Activated CD8-positive, alpha-beta memory T cell treated with anti-CD3 and anti-CD28 coated beads, Interleukin-2, amount 10 ng/mL, durations not matched to agents 7 days and 5 days (primary cell): ENCODE data around the gene FGGY. TPM values are rescaled to one million over a fixed set of nuclear protein-coding genes. Genes with fewer than 3 reads are reported as not detected.
"Not testable (repeated sequence)": the region's sequence is repeated elsewhere in the genome, so short reads cannot be mapped to it uniquely, and the experiment has no call there.

Source experiments
- ATAC-seq: fragments of 150-1000 bp; cut with Tn5 transposase; one replicate; pipeline ENCODE4 v1.10.0; 2021; ENCODE audit warnings: moderate library complexity
- CTCF ChIA-PET: fragments of 350-600 bp; sonication (Branson Sonifier 250); formaldehyde crosslinking; loops from one replicate; lab custom pipeline; 2021; ENCODE audit warnings: antibody characterized with exemption; lab: Charles Lee
- DNase-seq: peaks from one replicate; pipeline ENCODE4 v3.0.0-alpha.2; 2020
- H3K27ac Mint-ChIP-seq: one replicate; pipeline ENCODE4 v1.8.0; 2021; ENCODE audit warnings: mild to moderate bottlenecking, mixed read lengths
- H3K27me3 Mint-ChIP-seq: one replicate; pipeline ENCODE4 v1.8.0; 2021; ENCODE audit warnings: mixed read lengths
- H3K36me3 Mint-ChIP-seq: one replicate; pipeline ENCODE4 v1.8.0; 2021; ENCODE audit warnings: mild to moderate bottlenecking, mixed read lengths
- H3K4me1 Mint-ChIP-seq: one replicate; pipeline ENCODE4 v1.8.0; 2021; ENCODE audit warnings: mixed read lengths
- H3K4me3 Mint-ChIP-seq: one replicate; pipeline ENCODE4 v1.8.0; 2021; ENCODE audit warnings: mild to moderate bottlenecking, moderate library complexity, mixed read lengths
- H3K9me3 Mint-ChIP-seq: one replicate; pipeline ENCODE4 v1.8.0; 2022; ENCODE audit warnings: low read depth, mixed read lengths
- total RNA-seq, 2 experiments: library from RNA; stranded (reverse); gene quantifications; one replicate each; pipeline ENCODE4 v1.2.3, GENCODE V29; 2021

Gene FGGY
- total RNA-seq, 2 experiments from 2014 or later: 15.8 to 16.7 TPM

- H3K27ac Mint-ChIP-seq, CTCF ChIA-PET: not testable (repeated sequence)
Measured at GRCh38 chr1:59354239-59354638, 57.3 kb downstream of the FGGY start.

DNA sequence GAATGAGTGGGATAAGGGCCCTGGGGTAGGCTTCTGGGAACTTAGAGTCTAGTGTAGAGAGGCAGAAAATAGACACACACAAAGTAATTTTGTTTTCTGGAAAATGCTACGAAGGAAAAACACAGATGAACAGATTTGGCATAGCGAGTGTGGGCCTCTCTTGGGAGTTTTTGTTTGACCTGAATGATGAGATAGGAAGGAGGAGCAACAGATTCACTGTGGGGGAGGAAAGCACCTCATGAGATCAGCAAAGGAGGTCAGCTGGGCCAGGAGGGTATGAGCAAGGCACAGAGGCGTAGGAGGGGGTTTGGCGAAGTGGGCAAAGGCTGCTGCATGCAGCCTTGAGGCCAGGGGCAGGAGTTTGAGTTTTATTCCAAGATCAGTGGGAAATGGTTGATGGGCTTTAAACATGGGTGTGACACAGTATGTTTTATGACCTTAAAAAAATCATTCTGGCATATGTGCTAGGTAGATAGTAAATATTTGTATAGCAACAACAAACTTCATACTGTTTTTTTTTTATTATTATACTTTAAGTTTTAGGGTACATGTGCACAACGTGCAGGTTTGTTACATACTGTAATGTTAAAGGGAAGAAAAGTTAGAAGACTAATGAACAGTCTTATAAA lies 57.9 kb downstream of the FGGY start:
- Mint-ChIP-seq H3K27me3 (no peaks in the 10 kb centered on the region), H3K4me3 (no peak overlapping the region), H3K27ac (no peak overlapping the region), H3K36me3 (peaks cover 7% of the 10 kb centered on the region), H3K4me1 (peaks cover 20% of the 10 kb centered on the region), H3K9me3 (no peaks in the 10 kb centered on the region)
- CTCF ChIA-PET: no interaction called here
- no peak for DNase-seq
- no peak for ATAC-seq

More at GRCh38 chr1:59354239-59354638, 57.3 kb downstream of the FGGY start:
- not testable (repeated sequence) for H3K36me3 Mint-ChIP-seq, H3K27me3 Mint-ChIP-seq, ATAC-seq, DNase-seq, H3K4me3 Mint-ChIP-seq, H3K9me3 Mint-ChIP-seq
- peaks cover 20% of the 10 kb centered on the region for H3K4me1 Mint-ChIP-seq

DNA sequence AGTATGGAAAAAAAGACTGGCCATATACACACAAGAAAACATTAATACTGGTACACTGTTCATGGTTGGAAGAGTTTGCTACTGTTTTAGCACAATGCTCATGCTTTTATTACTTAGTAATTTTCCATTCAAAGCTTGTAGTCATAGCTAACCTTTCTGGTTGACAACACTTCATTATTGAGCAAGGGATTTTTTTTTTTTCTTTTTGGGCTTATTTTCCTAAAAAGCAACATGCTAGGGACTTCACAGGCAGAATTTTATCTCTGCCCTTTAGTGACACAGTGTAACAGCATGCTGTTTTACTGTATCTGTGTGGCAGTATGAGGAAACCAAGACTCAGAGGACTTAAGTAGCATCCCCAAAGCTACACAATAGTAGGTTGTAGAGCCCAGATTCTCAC lies 58.5 kb downstream of the FGGY start:
- no peak overlapping the region for H3K4me3 Mint-ChIP-seq
- H3K4me1 Mint-ChIP-seq: peaks cover 18% of the 10 kb centered on the region
- H3K9me3 Mint-ChIP-seq: no peaks in the 10 kb centered on the region
- peak; percentile 33 for ATAC-seq
- H3K36me3 Mint-ChIP-seq: peaks cover 7% of the 10 kb centered on the region
- CTCF ChIA-PET: no interaction called here
- H3K27ac Mint-ChIP-seq: no peak overlapping the region
- H3K27me3 Mint-ChIP-seq: no peaks in the 10 kb centered on the region
- no peak for DNase-seq

DNA sequence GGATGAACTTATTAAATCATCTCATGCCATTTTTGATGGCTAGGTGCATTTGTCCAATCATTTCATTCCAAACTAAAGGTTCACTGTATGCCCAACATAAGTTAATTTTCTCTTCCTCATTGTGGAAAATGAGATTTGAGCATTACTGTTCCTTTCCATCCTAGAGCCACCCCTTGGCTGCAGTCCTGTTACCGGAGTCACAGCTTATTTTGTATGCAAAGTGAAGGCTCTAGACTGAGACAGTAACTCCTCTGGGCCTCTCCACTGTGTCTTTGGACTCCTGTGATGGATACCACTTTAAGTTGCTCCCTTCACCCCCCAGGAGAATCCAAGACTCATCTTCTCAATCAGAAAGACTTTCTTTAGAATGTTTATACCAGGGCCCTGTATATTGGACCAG lies 59.7 kb downstream of the FGGY start:
- Mint-ChIP-seq H3K4me1 (peaks cover 10% of the 10 kb centered on the region), H3K27me3 (no peaks in the 10 kb centered on the region), H3K36me3 (peaks cover 3% of the 10 kb centered on the region), H3K27ac (no peak overlapping the region), H3K4me3 (no peak overlapping the region), H3K9me3 (no peaks in the 10 kb centered on the region)
- DNase-seq (no peak), ATAC-seq (no peak)
- CTCF ChIA-PET: no interaction called here

DNA sequence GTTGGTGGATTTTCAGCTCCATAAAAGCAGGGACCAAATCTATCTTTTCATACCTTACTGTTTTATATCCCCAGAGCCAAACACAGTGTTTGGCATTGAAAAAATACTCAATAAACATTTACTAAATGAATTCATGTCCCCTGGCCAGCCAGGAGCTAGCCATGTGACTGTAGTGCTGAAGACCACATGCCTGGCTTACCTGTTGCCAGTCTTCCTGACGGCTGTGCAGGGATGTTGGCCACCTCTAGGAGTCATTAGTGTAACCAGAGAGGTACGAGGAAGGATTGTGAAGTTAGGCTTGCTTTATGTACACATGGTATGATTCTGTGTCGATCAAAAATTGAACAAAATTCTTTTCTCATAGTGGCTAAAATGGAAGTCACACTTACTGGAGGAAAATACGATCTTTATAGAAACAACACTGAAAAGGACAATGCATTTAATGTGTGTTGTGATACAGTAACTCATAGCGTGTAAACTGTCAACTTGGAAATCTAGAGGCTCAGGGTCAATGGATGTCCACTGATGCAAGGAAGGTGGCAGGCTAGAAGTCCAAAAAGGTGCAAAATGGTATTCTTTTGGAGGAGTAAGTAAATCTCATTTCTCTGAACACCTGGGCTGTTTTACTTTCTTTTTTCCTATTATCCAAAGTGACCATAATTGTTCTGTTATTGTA lies 60.9 kb downstream of the FGGY start:
- Mint-ChIP-seq H3K27ac (no peak overlapping the region), H3K4me3 (no peak overlapping the region), H3K27me3 (no peaks in the 10 kb centered on the region), H3K4me1 (peaks cover 4% of the 10 kb centered on the region), H3K36me3 (peaks cover 1% of the 10 kb centered on the region), H3K9me3 (no peaks in the 10 kb centered on the region)
- no peak for ATAC-seq
- DNase-seq: no peak
- CTCF ChIA-PET: interaction anchor here (0.7 kb wide), 1 partner anchor 14 kb away, joined by 3 read pairs; no protein-coding TSS in a partner anchor

- CTCF ChIA-PET: no interaction called here
- Mint-ChIP-seq H3K4me1 (peaks cover 3% of the 10 kb centered on the region), H3K9me3 (no peaks in the 10 kb centered on the region), H3K36me3 (no peaks in the 10 kb centered on the region), H3K27me3 (no peaks in the 10 kb centered on the region), H3K27ac (no peak overlapping the region), H3K4me3 (no peak overlapping the region)
- no peak for ATAC-seq
- DNase-seq: no peak
Measured at GRCh38 chr1:59359325-59359724, 62.4 kb downstream of the FGGY start.

- no peaks in the 10 kb centered on the region for H3K27me3 Mint-ChIP-seq
- H3K9me3 Mint-ChIP-seq: no peaks in the 10 kb centered on the region
- no peak overlapping the region for H3K4me3 Mint-ChIP-seq
- no peaks in the 10 kb centered on the region for H3K4me1 Mint-ChIP-seq
- no peak overlapping the region for H3K27ac Mint-ChIP-seq
- no peaks in the 10 kb centered on the region for H3K36me3 Mint-ChIP-seq
- ATAC-seq (no peak), DNase-seq (no peak)
- CTCF ChIA-PET: interaction anchor here (0.7 kb wide), 1 partner anchor 17 kb away, joined by 3 read pairs; no protein-coding TSS in a partner anchor
Measured at GRCh38 chr1:59360170-59360569, 63.3 kb downstream of the FGGY start.

- DNase-seq: no peak
- CTCF ChIA-PET: interaction anchor here (0.7 kb wide), 1 partner anchor 17 kb away, joined by 3 read pairs; no protein-coding TSS in a partner anchor
- H3K4me3 Mint-ChIP-seq: no peak overlapping the region
- no peak for ATAC-seq
- no peaks in the 10 kb centered on the region for H3K27me3 Mint-ChIP-seq
- H3K4me1 Mint-ChIP-seq: no peaks in the 10 kb centered on the region
- no peaks in the 10 kb centered on the region for H3K36me3 Mint-ChIP-seq
- H3K27ac Mint-ChIP-seq: no peak overlapping the region
- H3K9me3 Mint-ChIP-seq: no peaks in the 10 kb centered on the region
Measured at GRCh38 chr1:59360729-59361128, 63.8 kb downstream of the FGGY start.

DNA sequence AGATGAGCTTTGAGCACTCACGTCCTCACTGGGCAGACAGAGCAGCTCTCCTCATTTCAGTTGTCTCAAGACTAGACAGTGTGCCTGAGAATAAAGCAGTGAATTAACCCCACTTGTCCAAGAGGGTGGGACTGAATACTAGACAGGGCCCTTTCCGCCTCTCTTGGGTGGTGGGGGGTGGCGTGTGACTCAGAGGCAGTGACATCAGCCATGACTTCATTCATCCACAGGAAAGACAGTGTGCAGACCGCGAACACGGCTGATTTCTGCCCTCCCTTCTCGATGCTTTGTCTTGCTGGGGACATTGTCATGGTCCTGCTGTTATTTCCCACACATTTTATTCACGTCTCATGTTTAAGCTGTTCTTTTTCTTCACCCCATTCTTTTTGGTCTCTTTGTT lies 64.9 kb downstream of the FGGY start:
- H3K9me3 Mint-ChIP-seq: no peaks in the 10 kb centered on the region
- no peaks in the 10 kb centered on the region for H3K27me3 Mint-ChIP-seq
- H3K27ac Mint-ChIP-seq: no peak overlapping the region
- peaks cover 2% of the 10 kb centered on the region for H3K36me3 Mint-ChIP-seq
- DNase-seq (no peak), ATAC-seq (no peak)
- no peaks in the 10 kb centered on the region for H3K4me1 Mint-ChIP-seq
- H3K4me3 Mint-ChIP-seq: no peak overlapping the region
- CTCF ChIA-PET: no interaction called here

DNA sequence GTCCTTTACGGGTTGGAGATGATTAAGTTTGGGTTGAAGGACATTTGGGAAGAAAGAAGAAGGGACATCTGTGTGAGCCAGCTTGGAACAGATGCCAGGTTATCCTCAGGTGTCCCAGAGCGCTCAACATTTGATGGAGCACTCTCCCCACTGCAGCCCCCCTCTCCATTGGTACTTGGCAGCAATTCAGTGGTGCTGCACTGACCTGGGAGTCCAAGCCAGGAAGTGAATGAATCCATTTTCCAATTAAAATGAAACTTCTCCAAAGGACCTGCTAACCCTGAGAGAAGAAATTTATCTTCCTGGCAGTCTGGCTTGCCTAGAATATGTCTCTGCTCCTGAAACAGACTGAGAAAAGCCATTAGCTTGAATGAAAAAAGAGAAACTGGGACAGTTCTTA lies 67.1 kb downstream of the FGGY start:
- CTCF ChIA-PET: no interaction called here
- DNase-seq (no peak), ATAC-seq (no peak)
- H3K27ac Mint-ChIP-seq: no peak overlapping the region
- no peaks in the 10 kb centered on the region for H3K27me3 Mint-ChIP-seq
- H3K4me3 Mint-ChIP-seq: no peak overlapping the region
- H3K4me1 Mint-ChIP-seq: no peaks in the 10 kb centered on the region
- peaks cover 11% of the 10 kb centered on the region for H3K36me3 Mint-ChIP-seq
- H3K9me3 Mint-ChIP-seq: no peaks in the 10 kb centered on the region

GRCh38 chr1:59366346-59366745 lies 69.5 kb downstream of the FGGY start:
- H3K27ac Mint-ChIP-seq: no peak overlapping the region
- DNase-seq (no peak), ATAC-seq (no peak)
- H3K4me3 Mint-ChIP-seq: no peak overlapping the region
- no peaks in the 10 kb centered on the region for H3K27me3 Mint-ChIP-seq
- H3K9me3 Mint-ChIP-seq: no peaks in the 10 kb centered on the region
- H3K36me3 Mint-ChIP-seq: peaks cover 14% of the 10 kb centered on the region
- CTCF ChIA-PET: no interaction called here
- no peaks in the 10 kb centered on the region for H3K4me1 Mint-ChIP-seq

DNA sequence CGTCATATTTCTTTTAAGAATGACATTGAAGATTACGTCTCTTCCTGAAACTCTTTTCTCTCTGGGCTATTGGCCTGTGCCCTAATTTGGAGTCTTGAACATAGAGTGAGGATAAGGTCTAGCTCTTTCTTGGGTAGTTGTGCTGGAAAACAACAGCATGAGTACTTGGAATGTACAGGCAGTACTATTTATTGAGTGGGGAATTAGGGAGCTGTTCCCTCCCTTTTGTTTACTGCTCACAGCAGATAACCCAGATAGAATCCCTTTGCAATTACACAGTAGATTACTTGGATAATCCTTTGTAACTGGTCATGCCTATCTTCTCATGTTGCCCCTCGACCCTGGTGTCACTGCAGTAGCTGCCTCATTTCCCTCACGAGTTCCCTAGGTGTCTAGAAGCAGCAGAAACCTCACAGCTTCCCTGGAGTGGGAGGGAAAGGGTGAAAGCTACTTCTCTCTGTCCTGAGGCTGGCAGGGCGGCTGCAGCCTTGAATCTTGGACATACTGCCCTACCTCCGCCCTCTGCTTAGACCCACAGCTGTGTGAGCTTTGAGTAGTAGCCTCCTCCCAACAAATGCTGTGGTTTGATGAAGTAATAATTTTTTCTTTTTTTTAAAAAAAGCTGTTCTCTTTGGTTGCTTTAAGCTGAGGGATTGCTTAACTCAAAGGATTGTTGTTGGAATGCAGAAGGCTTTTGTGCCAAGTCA lies 70.6 kb downstream of the FGGY start:
- no peak for ATAC-seq
- Mint-ChIP-seq H3K27me3 (no peaks in the 10 kb centered on the region), H3K27ac (no peak overlapping the region), H3K36me3 (peaks cover 14% of the 10 kb centered on the region), H3K4me1 (no peaks in the 10 kb centered on the region), H3K9me3 (no peaks in the 10 kb centered on the region), H3K4me3 (no peak overlapping the region)
- CTCF ChIA-PET: no interaction called here
- no peak for DNase-seq

DNA sequence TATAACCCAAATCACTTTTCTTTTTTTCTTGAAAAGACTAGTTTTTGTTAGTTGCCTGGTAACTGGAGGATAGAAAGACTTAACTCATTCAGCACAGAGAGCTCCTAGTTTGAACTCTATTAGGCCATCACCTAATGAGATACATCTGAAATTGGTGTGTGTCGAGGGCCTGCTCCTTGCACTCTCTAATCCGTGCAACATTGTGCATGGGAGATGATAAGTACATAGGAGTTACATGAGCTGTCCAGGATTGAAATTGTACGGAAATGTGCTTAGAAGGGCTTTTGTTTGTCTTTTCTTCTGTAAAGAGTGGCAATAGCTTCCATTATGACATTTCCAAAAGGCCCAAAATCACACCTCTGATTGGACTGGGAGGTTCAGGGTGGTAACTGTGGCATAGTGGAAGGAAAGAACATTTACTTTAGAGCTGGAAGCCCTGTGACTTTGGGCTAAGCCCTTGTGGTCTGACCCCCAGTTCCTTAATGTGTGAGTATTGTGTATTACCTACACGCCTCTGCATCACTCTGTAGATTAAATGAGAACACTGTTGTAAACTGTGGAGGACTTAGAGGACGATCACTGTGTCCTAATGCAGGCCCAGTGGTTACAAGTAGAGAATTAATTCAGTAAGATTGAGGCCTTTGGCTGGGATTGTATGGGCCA lies 71.2 kb downstream of the FGGY start:
- Mint-ChIP-seq H3K36me3 (peaks cover 14% of the 10 kb centered on the region), H3K4me1 (no peaks in the 10 kb centered on the region), H3K4me3 (no peak overlapping the region), H3K9me3 (no peaks in the 10 kb centered on the region), H3K27me3 (no peaks in the 10 kb centered on the region), H3K27ac (no peak overlapping the region)
- no peak for DNase-seq
- CTCF ChIA-PET: no interaction called here
- ATAC-seq: no peak
